Liver (tissue), 3 donors: Measurements from ENCODE around the gene GADL1.

Source experiments
- CTCF ChIP-seq: fragments of 150-350 bp; IDR thresholded peaks from 2 replicates; pipeline ENCODE4 v1.5.1; 2017; ENCODE audit warnings: improper control_type of control experiment, low read depth, low read length; ENCODE audit not compliant: missing input control
- EGR1 ChIP-seq, 2 donors: IDR thresholded peaks; 2 replicates each; pipeline ENCODE4 v1.6.1; 2016 to 2018; ENCODE audit warnings: antibody characterized with exemption in 2 of 2, low read depth in 2 of 2
- FOXA2 ChIP-seq: IDR thresholded peaks from 2 replicates; pipeline ENCODE4 v1.6.1; 2016; ENCODE audit warnings: antibody characterized with exemption
- HNF4G ChIP-seq: IDR thresholded peaks from 2 replicates; pipeline ENCODE4 v1.6.1; 2016; ENCODE audit warnings: antibody characterized with exemption
- JUND ChIP-seq, 2 donors: IDR thresholded peaks; 2 replicates each; pipeline ENCODE4 v1.6.1; 2016; ENCODE audit warnings: antibody characterized with exemption in 2 of 2
- NR2F2 ChIP-seq: IDR thresholded peaks from 2 replicates; pipeline ENCODE4 v1.6.1; 2016; ENCODE audit warnings: antibody characterized with exemption
- SP1 ChIP-seq: IDR thresholded peaks from 2 replicates; pipeline ENCODE4 v1.6.1; 2018; ENCODE audit warnings: antibody characterized with exemption, mild to moderate bottlenecking
- TAF1 ChIP-seq: conservative IDR thresholded peaks from 2 replicates; pipeline ENCODE4 v1.6.1; 2016; ENCODE audit warnings: antibody characterized with exemption, mild to moderate bottlenecking
- YY1 ChIP-seq: IDR thresholded peaks from 2 replicates; pipeline ENCODE4 v1.6.1; 2016; ENCODE audit warnings: antibody characterized with exemption, mild to moderate bottlenecking
- TF ChIP-seq, protein P1 (sequence below): IDR thresholded peaks from 2 replicates; pipeline ENCODE4 v1.6.1; 2016; ENCODE audit warnings: antibody characterized with exemption, mild to moderate bottlenecking
- TF ChIP-seq, protein P2 (sequence below): IDR thresholded peaks from 2 replicates; pipeline ENCODE4 v1.6.1; 2016; ENCODE audit warnings: antibody characterized with exemption
- TF ChIP-seq, protein P3 (sequence below): IDR thresholded peaks from 2 replicates; pipeline ENCODE4 v1.6.1; 2016; ENCODE audit warnings: antibody characterized with exemption
- donor health status: healthy.
- donor health status: healthy.

DNA sequence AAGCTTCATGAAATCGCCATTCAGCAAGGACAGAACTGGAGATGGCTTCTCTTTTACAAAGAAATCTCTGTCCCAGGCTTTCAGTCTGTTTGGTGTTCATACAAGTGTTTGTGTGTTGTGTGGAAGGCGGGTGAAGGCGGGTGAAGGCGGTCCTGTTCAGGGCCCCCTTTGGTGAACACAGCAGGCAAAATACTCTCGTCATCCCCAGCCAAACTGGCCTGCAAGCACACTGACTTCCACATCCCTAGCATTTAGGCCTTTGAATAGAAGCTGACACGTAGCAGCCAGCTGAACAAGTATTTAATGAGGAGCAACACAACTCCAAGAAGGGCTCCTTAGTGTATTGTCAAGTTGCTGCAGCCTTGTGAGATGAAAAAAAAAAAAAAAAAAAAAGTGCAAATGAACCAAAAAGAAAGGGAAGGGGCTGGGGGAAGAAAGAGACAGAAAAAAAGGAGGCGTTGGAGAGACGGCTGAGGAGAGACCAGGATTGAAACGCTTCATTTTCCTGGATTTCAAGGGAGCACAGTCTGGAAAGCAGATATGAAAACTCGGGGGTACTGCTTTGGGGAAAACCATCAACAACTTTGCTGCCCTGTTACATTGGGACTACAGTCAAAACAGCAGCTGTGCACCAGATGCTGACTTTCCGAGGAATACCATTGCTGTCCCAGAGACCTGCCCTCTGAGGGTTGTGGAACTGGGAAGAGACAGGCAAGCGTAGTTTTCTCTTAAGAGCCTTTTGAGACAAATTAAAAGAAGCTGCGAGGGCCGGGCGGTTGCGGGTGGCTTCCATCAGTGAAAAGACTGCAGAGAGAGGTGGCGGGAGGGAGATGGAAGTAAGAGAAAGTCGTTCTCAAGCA, 213.4 kb downstream of the GADL1 start:
- TF ChIP-seq CTCF (no peak), SP1 (no peak), TAF1 (no peak), YY1 (no peak), EGR1 (IDR thresholded peaks at IDR 0.05; ENCODE audit: low read depth in 2 of 2) (no peak), JUND (IDR thresholded peaks at IDR 0.05) (no peak), NR2F2 (no peak), HNF4G (no peak), FOXA2 (no peak)
- TF ChIP-seq, protein P1, sequence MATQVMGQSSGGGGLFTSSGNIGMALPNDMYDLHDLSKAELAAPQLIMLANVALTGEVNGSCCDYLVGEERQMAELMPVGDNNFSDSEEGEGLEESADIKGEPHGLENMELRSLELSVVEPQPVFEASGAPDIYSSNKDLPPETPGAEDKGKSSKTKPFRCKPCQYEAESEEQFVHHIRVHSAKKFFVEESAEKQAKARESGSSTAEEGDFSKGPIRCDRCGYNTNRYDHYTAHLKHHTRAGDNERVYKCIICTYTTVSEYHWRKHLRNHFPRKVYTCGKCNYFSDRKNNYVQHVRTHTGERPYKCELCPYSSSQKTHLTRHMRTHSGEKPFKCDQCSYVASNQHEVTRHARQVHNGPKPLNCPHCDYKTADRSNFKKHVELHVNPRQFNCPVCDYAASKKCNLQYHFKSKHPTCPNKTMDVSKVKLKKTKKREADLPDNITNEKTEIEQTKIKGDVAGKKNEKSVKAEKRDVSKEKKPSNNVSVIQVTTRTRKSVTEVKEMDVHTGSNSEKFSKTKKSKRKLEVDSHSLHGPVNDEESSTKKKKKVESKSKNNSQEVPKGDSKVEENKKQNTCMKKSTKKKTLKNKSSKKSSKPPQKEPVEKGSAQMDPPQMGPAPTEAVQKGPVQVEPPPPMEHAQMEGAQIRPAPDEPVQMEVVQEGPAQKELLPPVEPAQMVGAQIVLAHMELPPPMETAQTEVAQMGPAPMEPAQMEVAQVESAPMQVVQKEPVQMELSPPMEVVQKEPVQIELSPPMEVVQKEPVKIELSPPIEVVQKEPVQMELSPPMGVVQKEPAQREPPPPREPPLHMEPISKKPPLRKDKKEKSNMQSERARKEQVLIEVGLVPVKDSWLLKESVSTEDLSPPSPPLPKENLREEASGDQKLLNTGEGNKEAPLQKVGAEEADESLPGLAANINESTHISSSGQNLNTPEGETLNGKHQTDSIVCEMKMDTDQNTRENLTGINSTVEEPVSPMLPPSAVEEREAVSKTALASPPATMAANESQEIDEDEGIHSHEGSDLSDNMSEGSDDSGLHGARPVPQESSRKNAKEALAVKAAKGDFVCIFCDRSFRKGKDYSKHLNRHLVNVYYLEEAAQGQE, result no peak
- TF ChIP-seq, protein P2, sequence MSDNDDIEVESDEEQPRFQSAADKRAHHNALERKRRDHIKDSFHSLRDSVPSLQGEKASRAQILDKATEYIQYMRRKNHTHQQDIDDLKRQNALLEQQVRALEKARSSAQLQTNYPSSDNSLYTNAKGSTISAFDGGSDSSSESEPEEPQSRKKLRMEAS, result no peak
- TF ChIP-seq, protein P3, sequence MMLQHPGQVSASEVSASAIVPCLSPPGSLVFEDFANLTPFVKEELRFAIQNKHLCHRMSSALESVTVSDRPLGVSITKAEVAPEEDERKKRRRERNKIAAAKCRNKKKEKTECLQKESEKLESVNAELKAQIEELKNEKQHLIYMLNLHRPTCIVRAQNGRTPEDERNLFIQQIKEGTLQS, result no peak
